Measurements from ENCODE around the gene AHCYL2.

DNA sequence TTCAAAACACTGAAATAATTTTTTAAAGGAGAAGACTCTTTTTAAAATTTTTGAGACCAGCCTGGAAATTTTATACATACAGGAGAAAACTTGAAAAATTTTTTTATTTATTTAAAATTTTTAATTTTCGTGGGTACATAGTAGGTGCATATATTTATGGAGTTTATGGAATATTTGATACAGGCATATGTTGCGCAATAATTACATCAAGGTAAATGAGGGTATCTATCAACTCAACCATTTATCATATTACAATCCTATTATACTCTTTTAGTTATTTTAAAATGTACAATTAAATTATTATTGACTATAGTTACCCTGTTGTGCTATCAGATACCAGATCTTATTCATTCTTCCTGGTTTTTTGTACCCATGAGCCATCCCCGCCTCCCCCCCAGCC, 75.1 kb downstream of the AHCYL2 start:
- no peak for TF ChIP-seq ELF4 (IDR thresholded peaks at IDR 0.05)
- no peak for TF ChIP-seq FOXK2 (IDR thresholded peaks at IDR 0.05)
- no peak for TF ChIP-seq SUZ12 (IDR thresholded peaks at IDR 0.05)
- no peak for TF ChIP-seq SP1 (IDR thresholded peaks at IDR 0.05)
- no peak for TF ChIP-seq FOXA1 (IDR thresholded peaks at IDR 0.05)
- no peak for TF ChIP-seq FOXM1 (IDR thresholded peaks at IDR 0.05; ENCODE audit: borderline replicate concordance)
- TF ChIP-seq CTBP1 (IDR thresholded peaks at IDR 0.05; ENCODE audit: borderline replicate concordance), result no peak
- TF ChIP-seq ARNT (IDR thresholded peaks at IDR 0.05), result no peak
- TF ChIP-seq, protein P1, sequence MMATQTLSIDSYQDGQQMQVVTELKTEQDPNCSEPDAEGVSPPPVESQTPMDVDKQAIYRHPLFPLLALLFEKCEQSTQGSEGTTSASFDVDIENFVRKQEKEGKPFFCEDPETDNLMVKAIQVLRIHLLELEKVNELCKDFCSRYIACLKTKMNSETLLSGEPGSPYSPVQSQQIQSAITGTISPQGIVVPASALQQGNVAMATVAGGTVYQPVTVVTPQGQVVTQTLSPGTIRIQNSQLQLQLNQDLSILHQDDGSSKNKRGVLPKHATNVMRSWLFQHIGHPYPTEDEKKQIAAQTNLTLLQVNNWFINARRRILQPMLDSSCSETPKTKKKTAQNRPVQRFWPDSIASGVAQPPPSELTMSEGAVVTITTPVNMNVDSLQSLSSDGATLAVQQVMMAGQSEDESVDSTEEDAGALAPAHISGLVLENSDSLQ (IDR thresholded peaks at IDR 0.05), result no peak
- TF ChIP-seq BHLHE40 (IDR thresholded peaks at IDR 0.05; ENCODE audit: borderline replicate concordance), result no peak
- TF ChIP-seq NFRKB (IDR thresholded peaks at IDR 0.05), result no peak
- TF ChIP-seq HDGF (IDR thresholded peaks at IDR 0.05; ENCODE audit: borderline replicate concordance), result no peak

Data from HEK293T (cell line).